Neural cell (in vitro differentiated cells): ENCODE measurements around the gene PSMG4. TPM values are rescaled to one million over a fixed set of nuclear protein-coding genes. Genes with fewer than 3 reads are reported as not detected.

Experiments
- H2AFZ ChIP-seq: fragments of 200-600, 300-800 bp; sonication (generic), shearing (Covaris generic); 2 replicates; pipeline ENCODE4 v1.6.0; 2014; ENCODE audit warnings: low read depth, mild to moderate bottlenecking, antibody characterized with exemption, low read length, moderate library complexity
- H3F3A ChIP-seq: fragments of 200-600 bp; shearing (Covaris generic); 2 replicates; pipeline ENCODE4 v1.6.1; 2016; ENCODE audit warnings: mild to moderate bottlenecking, moderate library complexity, mixed read lengths, antibody characterized with exemption, low read length; ENCODE audit not compliant: insufficient read depth, poor library complexity, severe bottlenecking
- H3K27ac ChIP-seq: fragments of 200-600, 300-800 bp; sonication (generic), shearing (Covaris generic); 2 replicates; pipeline ENCODE4 v1.5.1; 2014; ENCODE audit warnings: mild to moderate bottlenecking, low read length, moderate library complexity
- H3K27me3 ChIP-seq: fragments of 300-800, 200-600 bp; sonication (generic), shearing (Covaris generic); 2 replicates; pipeline ENCODE4 v1.6.0; 2014; ENCODE audit warnings: mild to moderate bottlenecking, low read depth, low read length, moderate library complexity; ENCODE audit not compliant: insufficient read depth
- H3K36me3 ChIP-seq: fragments of 300-800, 200-600 bp; sonication (generic), shearing (Covaris generic); 2 replicates; pipeline ENCODE4 v1.5.1; 2014; ENCODE audit warnings: mild to moderate bottlenecking, antibody characterized with exemption, low read length, moderate library complexity; ENCODE audit not compliant: insufficient read depth
- H3K4me2 ChIP-seq: fragments of 300-800, 200-600 bp; sonication (generic), shearing (Covaris generic); 2 replicates; pipeline ENCODE4 v1.6.0; 2014; ENCODE audit warnings: mild to moderate bottlenecking, low read length
- H3K4me3 ChIP-seq: fragments of 300-800, 200-600 bp; sonication (generic), shearing (Covaris generic); 2 replicates; pipeline ENCODE4 v1.5.1; 2014; ENCODE audit warnings: mild to moderate bottlenecking, low read length, moderate library complexity
- H3K79me2 ChIP-seq: fragments of 200-600 bp; shearing (Covaris generic); replicated peaks from 2 replicates; pipeline ENCODE4 v1.6.0; 2014; ENCODE audit warnings: mild to moderate bottlenecking, low read length, moderate library complexity; ENCODE audit not compliant: insufficient read depth
- H3K9ac ChIP-seq: fragments of 300-800, 200-600 bp; sonication (generic), shearing (Covaris generic); 2 replicates; pipeline ENCODE4 v1.6.1; 2016; ENCODE audit warnings: mild to moderate bottlenecking, low read length, mixed read lengths
- H3K9me2 ChIP-seq: fragments of 200-600 bp; shearing (Covaris generic); 2 replicates; pipeline ENCODE4 v1.6.1; 2016; ENCODE audit warnings: mild to moderate bottlenecking, low read length, mixed read lengths; ENCODE audit not compliant: insufficient read depth
- H3K9me3 ChIP-seq: fragments of 200-600, 300-800 bp; sonication (generic), shearing (Covaris generic); 2 replicates; pipeline ENCODE4 v1.6.1; 2016; ENCODE audit warnings: mild to moderate bottlenecking, mixed run types, low read length, moderate library complexity, mixed read lengths
- H4K20me1 ChIP-seq: fragments of 200-600 bp; shearing (Covaris generic); 2 replicates; pipeline ENCODE4 v1.6.1; 2016; ENCODE audit warnings: mild to moderate bottlenecking, mixed run types; ENCODE audit not compliant: insufficient read depth
- CTCF ChIP-seq: fragments of 450-650 bp; IDR thresholded peaks from 2 replicates; pipeline ENCODE4 v1.5.1; 2014; ENCODE audit warnings: antibody characterized with exemption, mild to moderate bottlenecking, moderate library complexity; ENCODE audit not compliant: poor library complexity, severe bottlenecking
- EP300 ChIP-seq: fragments of 450-650 bp; conservative IDR thresholded peaks from 2 replicates; pipeline ENCODE4 v1.6.1; 2014; ENCODE audit warnings: antibody characterized with exemption, mild to moderate bottlenecking, moderate library complexity; ENCODE audit not compliant: poor library complexity, severe bottlenecking
- EZH2 ChIP-seq: fragments of 200-600, 300-800 bp; shearing (Covaris generic), sonication (generic); IDR thresholded peaks from 2 replicates; pipeline ENCODE4 v1.6.1; 2014; ENCODE audit warnings: antibody characterized with exemption, low read length, borderline replicate concordance, mild to moderate bottlenecking; ENCODE audit not compliant: insufficient read depth, poor library complexity, severe bottlenecking
- MXI1 ChIP-seq: fragments of 450-650 bp; conservative IDR thresholded peaks from 2 replicates; pipeline ENCODE4 v1.6.1; 2014; ENCODE audit warnings: antibody characterized with exemption, mild to moderate bottlenecking; ENCODE audit not compliant: poor library complexity, severe bottlenecking
- POLR2AphosphoS5 ChIP-seq: IDR thresholded peaks from 2 replicates; pipeline ENCODE4 v1.6.1; 2012
- RAD21 ChIP-seq: fragments of 450-650 bp; conservative IDR thresholded peaks from 2 replicates; pipeline ENCODE4 v1.6.1; 2014; ENCODE audit warnings: antibody characterized with exemption, mild to moderate bottlenecking, moderate library complexity
- SMC3 ChIP-seq: fragments of 450-650 bp; conservative IDR thresholded peaks from 2 replicates; pipeline ENCODE4 v1.6.1; 2014; ENCODE audit warnings: antibody characterized with exemption, mild to moderate bottlenecking, moderate library complexity; ENCODE audit not compliant: poor library complexity
- TAF1 ChIP-seq: IDR thresholded peaks from 2 replicates; pipeline ENCODE4 v1.6.1; 2012; ENCODE audit warnings: low read depth
- polyA plus RNA-seq: library from polyadenylated mRNA; depleted of rRNA; stranded (reverse); fragments of >200 nt; gene quantifications from 2 replicates; pipeline ENCODE4 v1.2.3, GENCODE V29; 2014
- TF ChIP-seq, protein P1 (sequence below): IDR thresholded peaks from 2 replicates; pipeline ENCODE4 v1.6.1; 2012; ENCODE audit warnings: borderline replicate concordance

Gene PSMG4
- polyA plus RNA-seq, 1 donor from 2014 or later, result 52.0 TPM

DNA sequence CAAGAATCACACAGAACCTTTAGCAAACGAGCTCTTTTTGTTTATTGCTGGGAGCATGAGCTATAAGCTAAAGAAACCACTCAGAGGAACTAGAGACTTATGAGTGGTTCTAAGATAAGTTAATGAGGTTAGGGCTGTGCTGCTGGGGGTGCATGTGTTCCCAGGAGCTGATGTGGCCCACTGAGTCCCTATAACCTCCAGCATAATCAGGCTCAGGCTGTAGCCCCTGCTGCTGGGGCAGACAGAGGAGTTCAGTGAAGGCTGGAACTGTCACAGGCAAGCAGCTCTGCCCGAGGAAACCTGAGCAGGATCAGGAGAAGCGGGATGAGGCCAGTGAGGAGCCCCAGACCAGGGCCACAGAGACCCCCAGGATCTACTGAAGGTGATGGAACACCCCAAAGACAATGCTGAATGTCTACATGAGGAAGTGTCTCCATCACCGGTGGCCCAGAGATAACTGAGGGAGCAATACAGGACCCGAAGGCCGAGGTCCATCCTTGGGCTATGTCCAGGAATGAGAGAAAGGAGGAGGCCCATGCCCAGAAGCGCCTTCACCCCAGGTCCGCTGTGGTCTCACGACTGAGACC, 48.6 kb upstream of the PSMG4 start:
- Histone ChIP-seq H3K27ac (no peak overlapping the region), H3K9me2 (no peaks in the 10 kb centered on the region), H3K4me2 (no peak overlapping the region), H3K27me3 (no peaks in the 10 kb centered on the region), H3K9me3 (no peaks in the 10 kb centered on the region), H2AFZ (no peak overlapping the region), H3K36me3 (no peaks in the 10 kb centered on the region), H3K4me3 (no peak overlapping the region), H3K9ac (no peak overlapping the region), H3K79me2 (no peaks in the 10 kb centered on the region), H3F3A (no peaks in the 10 kb centered on the region), H4K20me1 (no peaks in the 10 kb centered on the region)
- TF ChIP-seq MXI1, result no peak
- TF ChIP-seq TAF1, result no peak

GRCh38 chr6:3211681-3212080, 47.1 kb upstream of the PSMG4 start:
- no peaks in the 10 kb centered on the region for H3K79me2 ChIP-seq
- H3K27me3 ChIP-seq, result no peaks in the 10 kb centered on the region
- TF ChIP-seq EZH2 (no peak), RAD21 (no peak), MXI1 (no peak), EP300 (no peak), CTCF (no peak), TAF1 (no peak), POLR2AphosphoS5 (no peak), SMC3 (no peak)
- TF ChIP-seq, protein P1, sequence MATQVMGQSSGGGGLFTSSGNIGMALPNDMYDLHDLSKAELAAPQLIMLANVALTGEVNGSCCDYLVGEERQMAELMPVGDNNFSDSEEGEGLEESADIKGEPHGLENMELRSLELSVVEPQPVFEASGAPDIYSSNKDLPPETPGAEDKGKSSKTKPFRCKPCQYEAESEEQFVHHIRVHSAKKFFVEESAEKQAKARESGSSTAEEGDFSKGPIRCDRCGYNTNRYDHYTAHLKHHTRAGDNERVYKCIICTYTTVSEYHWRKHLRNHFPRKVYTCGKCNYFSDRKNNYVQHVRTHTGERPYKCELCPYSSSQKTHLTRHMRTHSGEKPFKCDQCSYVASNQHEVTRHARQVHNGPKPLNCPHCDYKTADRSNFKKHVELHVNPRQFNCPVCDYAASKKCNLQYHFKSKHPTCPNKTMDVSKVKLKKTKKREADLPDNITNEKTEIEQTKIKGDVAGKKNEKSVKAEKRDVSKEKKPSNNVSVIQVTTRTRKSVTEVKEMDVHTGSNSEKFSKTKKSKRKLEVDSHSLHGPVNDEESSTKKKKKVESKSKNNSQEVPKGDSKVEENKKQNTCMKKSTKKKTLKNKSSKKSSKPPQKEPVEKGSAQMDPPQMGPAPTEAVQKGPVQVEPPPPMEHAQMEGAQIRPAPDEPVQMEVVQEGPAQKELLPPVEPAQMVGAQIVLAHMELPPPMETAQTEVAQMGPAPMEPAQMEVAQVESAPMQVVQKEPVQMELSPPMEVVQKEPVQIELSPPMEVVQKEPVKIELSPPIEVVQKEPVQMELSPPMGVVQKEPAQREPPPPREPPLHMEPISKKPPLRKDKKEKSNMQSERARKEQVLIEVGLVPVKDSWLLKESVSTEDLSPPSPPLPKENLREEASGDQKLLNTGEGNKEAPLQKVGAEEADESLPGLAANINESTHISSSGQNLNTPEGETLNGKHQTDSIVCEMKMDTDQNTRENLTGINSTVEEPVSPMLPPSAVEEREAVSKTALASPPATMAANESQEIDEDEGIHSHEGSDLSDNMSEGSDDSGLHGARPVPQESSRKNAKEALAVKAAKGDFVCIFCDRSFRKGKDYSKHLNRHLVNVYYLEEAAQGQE, result no peak
- H3K27ac ChIP-seq, result no peak overlapping the region
- H3K4me3 ChIP-seq, result no peak overlapping the region
- no peaks in the 10 kb centered on the region for H3K36me3 ChIP-seq
- H3F3A ChIP-seq, result no peaks in the 10 kb centered on the region
- no peak overlapping the region for H3K9ac ChIP-seq
- no peak overlapping the region for H2AFZ ChIP-seq
- no peaks in the 10 kb centered on the region for H3K9me3 ChIP-seq
- no peak overlapping the region for H3K4me2 ChIP-seq
- no peaks in the 10 kb centered on the region for H4K20me1 ChIP-seq
- H3K9me2 ChIP-seq, result no peaks in the 10 kb centered on the region

DNA sequence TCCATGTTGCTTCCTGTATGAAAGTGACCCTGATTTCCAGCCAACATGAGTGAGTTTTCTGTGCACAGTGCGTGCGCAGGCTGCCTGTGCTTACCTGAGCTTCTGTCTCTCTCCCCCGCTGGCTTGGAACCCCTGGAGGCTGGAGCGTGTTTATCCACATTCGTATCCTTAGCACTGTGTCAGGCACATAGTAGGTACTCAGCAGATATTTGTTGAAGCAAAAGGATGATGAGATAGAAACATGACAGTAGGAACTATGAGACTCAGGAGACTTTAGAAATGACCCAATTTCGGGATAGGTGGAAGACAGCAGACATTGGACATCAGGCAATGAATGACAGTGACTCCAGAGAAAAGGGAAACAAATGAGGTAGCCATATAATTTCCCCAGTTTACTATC, 46.5 kb upstream of the PSMG4 start:
- Histone ChIP-seq H3K79me2 (no peaks in the 10 kb centered on the region), H3K27ac (no peak overlapping the region), H3K9ac (no peak overlapping the region)

More for the DNA sequence above, 46.5 kb upstream of the PSMG4 start:
- Histone ChIP-seq H4K20me1 (no peaks in the 10 kb centered on the region), H2AFZ (no peak overlapping the region), H3K36me3 (no peaks in the 10 kb centered on the region), H3K4me3 (no peak overlapping the region), H3F3A (no peaks in the 10 kb centered on the region), H3K27me3 (no peaks in the 10 kb centered on the region), H3K9me2 (no peaks in the 10 kb centered on the region), H3K4me2 (no peak overlapping the region), H3K9me3 (no peaks in the 10 kb centered on the region)
- TF ChIP-seq CTCF, result no peak
- TF ChIP-seq EZH2, result no peak
- TF ChIP-seq TAF1, result no peak
- TF ChIP-seq, protein P1, result no peak
- TF ChIP-seq RAD21, result no peak
- TF ChIP-seq SMC3, result no peak
- TF ChIP-seq POLR2AphosphoS5, result no peak
- TF ChIP-seq EP300, result no peak
- no peak for TF ChIP-seq MXI1
